SKM-1 (cell line): ENCODE measurements around the gene TMEM40.
"Not testable (repeated sequence)": the region's sequence is repeated elsewhere in the genome, so short reads cannot be mapped to it uniquely, and the experiment has no call there.

Experiments
- DNase-seq: peaks from one replicate; lab custom pipeline; 2025; ENCODE audit not compliant: unreplicated experiment; lab: John Stamatoyannopoulos, UW

TMEM40 gene

DNA sequence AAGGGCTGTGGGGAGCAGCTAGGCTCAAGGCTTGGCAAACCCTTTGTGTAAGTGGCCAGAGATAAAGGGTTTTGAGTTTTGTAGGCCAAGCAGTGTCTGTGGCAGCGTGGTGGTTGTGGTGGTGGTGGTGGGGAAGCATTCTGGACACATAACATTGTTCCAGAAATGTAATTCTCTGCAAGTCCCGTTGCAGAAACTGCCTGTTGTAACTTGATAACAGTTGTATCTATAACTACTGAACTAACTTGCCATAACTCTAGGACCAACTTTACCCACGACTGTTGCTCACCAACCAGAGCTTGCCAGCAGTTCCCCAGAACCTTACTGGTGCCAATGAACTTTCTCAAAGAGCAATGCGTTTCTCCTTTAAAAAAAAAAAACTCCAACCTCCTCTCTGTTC is 18.1 kb upstream of the TMEM40 start:
- no peak for DNase-seq

- not testable (repeated sequence) for DNase-seq
These were observed 16.9 kb upstream of the TMEM40 start for GRCh38 chr3:12775970-12776369.

DNA sequence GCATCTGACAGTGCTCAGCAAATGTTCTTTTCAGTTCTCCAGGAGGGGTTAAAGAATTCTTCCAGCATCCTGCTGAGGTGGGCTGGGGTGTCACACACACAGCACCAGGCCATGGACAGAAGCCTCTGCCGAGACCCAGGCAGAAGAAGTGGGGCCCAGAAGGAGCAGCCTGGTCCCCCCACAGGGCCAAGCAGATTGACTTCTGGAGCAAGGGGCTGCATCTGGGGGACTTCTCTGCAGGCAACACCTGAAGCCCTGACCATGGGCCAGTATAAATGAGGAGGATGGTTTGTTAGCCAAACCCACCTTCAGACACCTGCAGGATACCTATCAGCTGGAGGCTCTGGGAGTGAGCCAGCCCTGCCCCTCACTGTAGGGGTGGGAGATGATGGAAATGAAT is 16.2 kb upstream of the TMEM40 start:
- no peak for DNase-seq

- DNase-seq, result no peak
These were observed 15.6 kb upstream of the TMEM40 start for GRCh38 chr3:12774619-12775018.

DNA sequence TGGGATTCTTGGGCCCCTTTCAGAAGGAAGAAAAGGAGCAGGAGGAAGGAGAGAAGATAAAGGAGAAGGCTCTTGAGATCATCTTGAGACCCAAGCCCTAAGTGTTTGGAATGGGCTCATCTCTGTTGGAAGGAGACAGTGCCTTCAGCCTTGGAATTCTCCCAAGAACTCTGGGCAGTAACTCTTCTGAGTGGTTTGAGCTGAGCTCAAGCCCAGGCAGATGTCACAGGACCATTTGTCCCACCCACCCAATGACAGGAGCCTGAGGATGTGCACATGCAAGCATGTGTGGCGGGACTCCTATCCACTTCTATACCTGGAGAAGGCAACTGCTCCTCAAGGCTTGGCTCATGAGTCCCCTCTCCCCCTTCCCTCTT is 14.6 kb upstream of the TMEM40 start:
- DNase-seq, result no peak

GRCh38 chr3:12773030-12773709 is 14.1 kb upstream of the TMEM40 start:
- DNase-seq, result no peak

GRCh38 chr3:12772462-12772861 is 13.4 kb upstream of the TMEM40 start:
- no peak for DNase-seq

GRCh38 chr3:12771236-12771635 is 12.2 kb upstream of the TMEM40 start:
- no peak for DNase-seq

GRCh38 chr3:12769761-12770160 is 10.7 kb upstream of the TMEM40 start:
- DNase-seq, result no peak

DNA sequence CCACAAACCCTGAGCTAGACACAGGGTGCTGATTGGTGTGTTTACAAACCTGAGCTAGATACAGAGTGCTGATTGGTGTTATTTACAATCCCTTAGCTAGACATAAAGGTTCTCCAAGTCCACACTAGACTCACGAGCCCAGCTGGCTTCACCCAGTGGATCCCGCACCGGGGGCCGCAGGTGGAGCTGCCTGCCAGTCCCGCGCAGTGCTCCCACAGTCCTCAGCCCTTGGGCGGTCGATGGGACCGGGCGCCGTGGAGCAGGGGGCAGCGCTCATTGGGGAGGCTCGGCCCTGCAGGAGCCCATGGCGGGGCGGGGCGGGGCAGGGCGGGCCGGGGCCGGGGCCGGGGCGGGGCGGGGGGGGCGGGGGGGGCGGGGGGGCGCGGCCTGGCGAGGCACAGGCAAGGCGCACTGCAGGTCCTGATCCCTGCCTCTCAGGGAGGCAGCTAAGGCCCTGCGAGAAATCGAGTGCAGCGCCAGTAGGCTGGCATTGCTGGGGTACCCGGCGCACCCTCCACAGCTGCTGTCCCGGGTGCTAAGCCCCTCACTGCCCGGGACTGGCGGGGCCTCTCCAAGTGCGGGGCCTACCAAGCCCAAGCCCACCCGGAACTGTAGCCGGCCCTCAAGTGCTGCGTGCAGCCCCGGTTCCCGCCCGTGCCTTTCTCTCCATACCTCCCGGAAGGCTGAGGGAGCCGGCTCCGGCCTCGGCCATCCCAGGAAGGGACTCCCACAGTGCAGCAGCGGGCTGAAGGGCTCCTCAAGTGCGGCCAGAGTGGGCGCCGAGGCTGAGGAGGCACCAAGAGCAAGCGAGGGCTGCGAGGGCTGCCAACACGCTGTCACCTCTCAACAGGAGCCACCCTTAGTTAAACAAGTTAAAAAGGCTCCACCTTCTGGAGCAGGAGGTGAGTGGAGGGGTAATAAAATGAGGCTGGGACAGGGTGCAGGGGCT is 9.8 kb upstream of the TMEM40 start:
- DNase-seq, result no peak

DNA sequence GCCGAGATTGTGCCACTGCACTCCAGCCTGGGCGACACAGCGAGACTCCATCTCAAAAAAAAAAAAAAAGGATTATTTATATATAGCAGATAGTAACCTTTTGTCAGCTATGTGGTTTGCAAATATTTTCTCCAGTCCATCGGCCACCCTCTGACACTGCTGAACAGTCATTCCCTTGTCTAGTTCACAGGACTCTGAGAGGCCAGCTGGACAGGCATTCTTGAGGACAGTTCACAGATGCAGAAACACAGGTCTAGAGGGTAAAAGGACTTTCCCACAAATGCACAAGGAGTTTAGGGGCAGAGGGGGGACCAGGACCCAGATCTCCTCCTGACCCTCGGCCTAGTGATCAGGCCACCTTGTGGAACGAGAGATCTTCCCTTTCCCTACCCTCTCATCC is 7.5 kb upstream of the TMEM40 start:
- DNase-seq, result no peak

DNA sequence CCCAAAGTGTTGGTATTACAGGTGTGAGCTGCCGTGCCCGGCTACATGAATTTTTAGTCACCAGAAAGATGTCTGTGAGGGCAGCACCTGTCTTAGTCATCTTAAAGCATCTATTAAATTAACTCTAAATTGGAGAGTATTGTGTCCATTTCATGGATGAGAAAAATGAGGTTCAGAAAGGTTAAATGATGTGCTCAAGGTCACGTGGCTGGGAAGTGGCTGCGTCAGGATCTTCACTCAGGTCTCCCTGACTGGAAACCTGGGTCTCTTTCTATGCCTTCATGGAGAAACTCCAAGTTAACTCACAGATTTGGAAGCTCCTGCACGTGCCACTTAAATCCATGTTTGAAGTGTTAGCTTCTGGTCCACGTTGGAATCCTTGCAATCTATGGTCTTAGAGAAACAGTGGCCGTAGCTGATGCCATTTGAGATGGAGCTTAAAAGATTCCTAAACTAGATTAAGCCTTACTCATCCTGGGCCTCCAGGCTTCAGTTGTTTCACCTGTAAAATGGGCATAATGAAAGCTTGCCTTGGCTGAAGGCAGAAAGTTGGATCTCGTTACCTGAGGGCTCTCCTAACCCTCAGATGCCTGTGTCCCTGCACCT is 5.2 kb upstream of the TMEM40 start:
- no peak for DNase-seq

DNA sequence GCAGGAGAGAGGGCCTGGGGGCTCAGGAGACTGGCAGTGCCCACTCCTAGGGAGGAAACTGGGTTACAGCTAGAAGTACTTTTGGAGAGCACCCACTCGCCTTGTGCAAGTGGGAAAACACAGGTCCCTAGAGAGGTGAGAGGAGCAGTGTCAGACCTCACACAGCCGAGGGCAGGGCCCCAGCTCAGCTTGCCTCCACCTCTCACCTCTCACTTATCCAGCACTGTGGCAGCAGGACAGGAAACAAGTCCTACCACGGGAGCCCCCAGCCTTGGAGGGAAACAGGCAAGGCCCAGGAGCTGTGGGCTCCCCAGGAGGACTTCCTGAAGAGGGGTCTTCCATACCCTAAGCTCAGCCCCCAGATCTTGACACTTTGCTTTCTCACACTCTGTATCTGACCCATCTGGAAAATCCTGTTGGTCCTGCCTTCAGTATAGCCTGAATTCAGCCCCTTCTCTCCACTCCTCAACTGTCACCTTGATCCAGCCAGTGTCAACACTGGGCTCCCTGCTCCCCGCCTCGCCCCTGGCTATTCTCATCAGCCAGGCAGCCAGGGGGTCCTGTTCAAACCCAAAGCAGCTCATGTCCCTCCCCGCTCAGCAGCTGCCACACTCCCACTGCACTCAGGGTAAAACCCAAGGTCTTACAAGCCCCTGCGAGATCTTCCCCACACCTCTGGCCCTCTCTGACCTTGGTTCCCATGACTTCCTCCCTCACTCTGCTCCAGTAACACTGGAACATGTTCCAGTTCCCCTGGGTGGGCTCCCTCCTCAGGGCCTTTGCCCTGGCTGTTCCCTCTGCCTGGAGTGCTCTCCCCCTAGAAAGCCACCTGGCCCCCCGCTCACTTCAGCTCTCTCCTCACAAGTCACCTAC is 870 bp upstream of the TMEM40 start:
- no peak for DNase-seq

GRCh38 chr3:12758025-12758781 is 856 bp downstream of the TMEM40 start:
- DNase-seq, result no peak

DNA sequence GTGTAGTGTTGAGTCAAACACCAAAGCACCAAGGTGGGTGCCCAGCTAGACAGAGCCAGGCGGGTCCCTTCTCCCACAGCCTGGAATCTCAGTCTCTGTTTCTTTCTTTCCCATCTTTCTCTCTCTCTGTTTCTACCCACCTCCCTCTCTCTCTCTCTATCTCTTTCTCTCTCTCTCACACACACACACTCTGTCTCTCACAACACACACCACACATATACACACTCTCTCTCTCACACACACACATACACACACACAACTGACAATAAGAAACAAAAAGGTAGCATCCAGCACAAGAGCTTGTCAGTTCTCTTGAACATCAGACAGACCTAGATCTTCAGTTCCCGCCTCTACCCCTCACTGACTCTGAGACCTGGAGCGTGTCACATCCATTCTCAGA is 2.4 kb downstream of the TMEM40 start:
- no peak for DNase-seq

GRCh38 chr3:12756175-12756574 is 2.9 kb downstream of the TMEM40 start:
- DNase-seq, result no peak

DNA sequence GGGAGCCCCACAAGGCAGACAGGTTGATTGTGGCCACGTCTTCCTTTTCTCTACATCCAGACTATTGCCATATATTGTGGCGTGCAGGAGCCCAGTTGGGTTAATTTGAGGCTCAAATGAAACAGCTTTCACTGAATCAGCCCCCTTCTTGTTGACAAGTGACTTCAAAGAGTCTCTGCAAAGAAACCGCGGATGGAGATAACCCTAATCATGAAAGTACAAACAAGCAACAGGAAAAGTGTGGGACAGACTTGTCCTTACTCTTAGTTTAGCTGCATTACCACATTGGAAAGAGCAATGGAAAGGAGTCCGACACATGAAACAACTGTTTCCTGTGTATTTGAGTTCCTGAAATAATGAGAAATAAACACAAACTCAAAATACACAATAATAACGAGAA is 3.3 kb downstream of the TMEM40 start:
- DNase-seq, result no peak

DNA sequence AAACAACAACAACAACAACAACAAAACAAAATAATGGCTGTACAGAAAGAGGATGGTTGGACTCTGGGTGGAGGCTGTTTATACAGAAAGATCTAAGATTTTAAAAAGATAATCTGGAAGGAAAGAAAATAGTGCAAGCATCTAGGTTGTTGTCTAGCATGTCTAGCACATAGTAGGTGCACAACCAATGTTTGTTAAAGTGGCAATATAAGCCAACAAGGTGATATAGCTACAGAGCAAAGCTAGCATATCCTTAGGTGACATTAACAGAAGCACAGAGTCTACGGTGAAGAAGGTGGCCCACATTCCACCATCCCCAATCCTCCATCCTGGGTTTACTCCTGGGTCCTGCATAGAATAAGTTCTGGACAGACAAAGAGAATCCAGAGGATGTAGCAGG is 4.7 kb downstream of the TMEM40 start:
- no peak for DNase-seq

DNA sequence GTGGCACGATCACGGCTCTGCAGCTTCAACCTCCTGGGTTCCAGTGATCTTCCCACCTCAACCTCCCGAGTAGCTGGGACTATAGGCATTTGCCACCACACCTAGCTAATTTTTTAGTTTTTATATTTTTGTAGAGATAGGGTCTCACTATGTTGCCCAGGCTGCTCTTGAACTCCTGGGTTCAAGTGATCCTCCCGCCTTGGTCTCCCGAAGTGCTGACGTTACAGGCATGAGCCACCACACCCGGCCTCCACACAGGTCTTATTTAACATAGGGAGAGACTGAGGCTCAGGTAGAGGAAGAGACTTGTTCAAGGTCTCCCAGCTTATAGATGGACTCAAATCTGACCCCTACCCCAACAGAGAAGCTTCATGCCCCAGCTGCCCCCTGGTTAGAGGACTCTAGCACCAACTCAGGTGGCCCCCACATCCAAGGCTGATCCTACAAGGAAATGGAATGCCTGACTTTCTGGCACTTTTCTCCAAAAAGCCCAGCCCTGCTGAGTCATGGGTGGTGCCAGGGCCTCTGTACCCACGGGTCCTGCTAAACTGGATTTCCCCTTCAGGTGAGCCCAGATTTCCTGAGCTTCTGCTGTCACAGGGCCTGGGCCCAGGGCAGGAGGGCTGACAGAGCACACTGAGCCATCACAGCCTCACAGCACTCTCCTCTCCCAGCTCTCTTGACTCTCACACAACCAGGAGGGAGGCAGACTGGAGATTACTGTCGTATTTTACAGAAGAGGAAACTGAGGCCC is 5.6 kb downstream of the TMEM40 start:
- no peak for DNase-seq

DNA sequence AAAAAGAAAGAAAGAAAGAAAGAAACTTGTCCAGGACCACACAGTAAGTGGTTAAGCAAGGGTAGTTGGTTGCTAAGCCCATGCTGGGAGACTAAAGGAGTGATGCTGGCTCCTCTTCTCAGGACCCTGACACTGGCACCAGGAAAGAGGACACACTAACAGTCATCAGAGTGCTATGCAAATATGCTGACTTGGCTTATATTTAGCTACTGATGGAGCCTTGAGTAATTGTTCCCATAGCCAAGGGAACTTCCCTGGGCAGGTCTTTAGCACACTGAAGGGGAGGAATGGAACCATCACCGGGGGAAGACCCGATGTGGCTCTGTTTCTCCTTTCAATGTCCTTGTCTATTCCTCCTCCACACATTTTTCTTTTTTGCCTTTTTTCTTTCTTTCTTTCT is 6.2 kb downstream of the TMEM40 start:
- DNase-seq, result no peak
